Karpas-422 (cell line): ENCODE measurements around the gene FHL2. TPM values are rescaled to one million over a fixed set of nuclear protein-coding genes. Genes with fewer than 3 reads are reported as not detected.
A peak's percentile ranks its signal among the peaks of the same experiment; 100 is the strongest.

ENCODE experiments used
- DNase-seq: peaks from one replicate; pipeline ENCODE4 v3.0.0-alpha.2; 2015
- H2AFZ ChIP-seq: fragments of 200-600 bp; sonication (generic); 2 replicates; pipeline ENCODE4 v1.6.1; 2014; ENCODE audit warnings: antibody characterized with exemption, low read length, mixed read lengths
- H3K27ac ChIP-seq: fragments of 200-600 bp; sonication (generic); 2 replicates; pipeline ENCODE4 v1.5.1; 2014; ENCODE audit warnings: mild to moderate bottlenecking, low read length, moderate library complexity
- H3K27me3 ChIP-seq: fragments of 200-600 bp; sonication (generic); 2 replicates; pipeline ENCODE4 v1.6.1; 2014; ENCODE audit warnings: low read length, mixed read lengths
- H3K36me3 ChIP-seq: fragments of 200-600 bp; sonication (generic); 2 replicates; pipeline ENCODE4 v1.6.1; 2014; ENCODE audit warnings: low read length, mixed read lengths; ENCODE audit not compliant: insufficient read depth
- H3K4me1 ChIP-seq: fragments of 200-600 bp; sonication (generic); 2 replicates; pipeline ENCODE4 v1.6.1; 2014; ENCODE audit warnings: mild to moderate bottlenecking, low read length, mixed read lengths
- H3K4me2 ChIP-seq: fragments of 200-600 bp; sonication (generic); 2 replicates; pipeline ENCODE4 v1.6.1; 2014; ENCODE audit warnings: low read length, low read depth, mild to moderate bottlenecking; ENCODE audit not compliant: poor library complexity, severe bottlenecking
- H3K4me3 ChIP-seq: fragments of 200-600 bp; sonication (generic); 2 replicates; pipeline ENCODE4 v1.5.1; 2014; ENCODE audit warnings: mild to moderate bottlenecking, antibody characterized with exemption, low read length, mixed read lengths
- H3K79me2 ChIP-seq: fragments of 200-600 bp; sonication (generic); 2 replicates; pipeline ENCODE4 v1.6.1; 2014; ENCODE audit warnings: mild to moderate bottlenecking, low read length, mixed read lengths
- H3K9ac ChIP-seq: fragments of 200-600 bp; sonication (generic); 2 replicates; pipeline ENCODE4 v1.6.0; 2014; ENCODE audit warnings: low read length
- H3K9me2 ChIP-seq: fragments of 200-600 bp; sonication (generic), shearing (Covaris generic); replicated peaks from 2 replicates; pipeline ENCODE4 v1.6.0; 2014; ENCODE audit warnings: mild to moderate bottlenecking, low read length, moderate library complexity; ENCODE audit not compliant: insufficient read depth
- H3K9me3 ChIP-seq: fragments of 300-700, 200-600 bp; sonication (generic); 2 replicates; pipeline ENCODE4 v1.6.1; 2014; ENCODE audit warnings: low read length, mixed read lengths
- H4K20me1 ChIP-seq: fragments of 200-600 bp; sonication (generic); 2 replicates; pipeline ENCODE4 v1.6.1; 2014; ENCODE audit warnings: mild to moderate bottlenecking, antibody characterized with exemption, low read length, low read depth; ENCODE audit not compliant: insufficient read depth
- total RNA-seq: library from RNA; depleted of rRNA; stranded (reverse); fragments of >200 nt; shearing (Covaris generic); gene quantifications from 2 replicates; pipeline ENCODE4 v1.2.3, GENCODE V29; 2014; ENCODE audit warnings: low replicate concordance; rRNA removed

FHL2 gene, protein sequence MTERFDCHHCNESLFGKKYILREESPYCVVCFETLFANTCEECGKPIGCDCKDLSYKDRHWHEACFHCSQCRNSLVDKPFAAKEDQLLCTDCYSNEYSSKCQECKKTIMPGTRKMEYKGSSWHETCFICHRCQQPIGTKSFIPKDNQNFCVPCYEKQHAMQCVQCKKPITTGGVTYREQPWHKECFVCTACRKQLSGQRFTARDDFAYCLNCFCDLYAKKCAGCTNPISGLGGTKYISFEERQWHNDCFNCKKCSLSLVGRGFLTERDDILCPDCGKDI
- total RNA-seq, result 0.26 TPM in 1 of 2 replicates, not detected in the other

GRCh38 chr2:105398336-105399206 lies at the start of gene FHL2:
Gene FHL2 (minus strand): TSS chr2:105399051. CDS start chr2:105386516, 12,535 bp downstream.
- Histone ChIP-seq H3K79me2 (no peaks in the 10 kb centered on the region), H3K4me2 (no peak within 1 kb of the TSS), H3K36me3 (no peaks in the 10 kb centered on the region), H3K9me3 (no peaks in the 10 kb centered on the region), H4K20me1 (no peaks in the 10 kb centered on the region), H3K27me3 (no peaks in the 10 kb centered on the region), H3K9me2 (no peaks in the 10 kb centered on the region), H3K27ac (no peak within 1 kb of the TSS), H3K9ac (no peak within 1 kb of the TSS), H3K4me1 (no peaks in the 10 kb centered on the region), H3K4me3 (no peak within 1 kb of the TSS), H2AFZ (no peak within 1 kb of the TSS)
- peak; percentile 48 for DNase-seq

DNA sequence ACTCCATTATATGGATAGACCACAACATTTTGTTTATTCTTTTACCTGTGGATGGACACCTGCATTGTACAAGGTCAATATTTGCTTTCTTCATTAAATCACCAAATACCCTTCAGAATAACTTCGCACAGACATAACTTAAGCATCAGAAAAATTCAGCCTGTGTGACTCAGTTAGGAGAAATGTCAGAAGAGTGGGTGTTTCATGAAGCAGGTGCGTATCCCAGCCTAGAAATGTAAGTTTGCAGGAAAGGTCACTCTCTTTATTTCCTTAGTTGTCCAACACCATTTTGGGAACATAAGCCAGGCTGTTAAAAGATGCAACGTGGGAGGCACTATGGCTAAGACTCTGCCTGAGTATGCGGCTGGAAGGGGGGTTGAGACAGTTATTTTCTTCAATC lies 48.6 kb upstream of the FHL2 start:
- H3K79me2 ChIP-seq, result no peaks in the 10 kb centered on the region

GRCh38 chr2:105446501-105446900 lies 47.6 kb upstream of the FHL2 start:
- Histone ChIP-seq H3K27me3 (no peaks in the 10 kb centered on the region), H3K79me2 (no peaks in the 10 kb centered on the region), H3K27ac (no peak overlapping the region), H3K9me3 (no peaks in the 10 kb centered on the region), H3K4me1 (no peaks in the 10 kb centered on the region), H3K4me3 (no peak overlapping the region), H3K9me2 (no peaks in the 10 kb centered on the region), H4K20me1 (no peaks in the 10 kb centered on the region), H2AFZ (no peak overlapping the region), H3K9ac (no peak overlapping the region), H3K4me2 (no peak overlapping the region), H3K36me3 (no peaks in the 10 kb centered on the region)
- no peak for DNase-seq

More for the DNA sequence above, 48.6 kb upstream of the FHL2 start:
- no peak overlapping the region for H3K9ac ChIP-seq
- H3K27ac ChIP-seq, result no peak overlapping the region
- H3K27me3 ChIP-seq, result no peaks in the 10 kb centered on the region
- H3K4me1 ChIP-seq, result no peaks in the 10 kb centered on the region
- no peaks in the 10 kb centered on the region for H4K20me1 ChIP-seq
- H3K9me3 ChIP-seq, result no peaks in the 10 kb centered on the region
- H3K36me3 ChIP-seq, result no peaks in the 10 kb centered on the region
- no peak for DNase-seq
- no peaks in the 10 kb centered on the region for H3K9me2 ChIP-seq
- H3K4me3 ChIP-seq, result no peak overlapping the region
- no peak overlapping the region for H3K4me2 ChIP-seq
- no peak overlapping the region for H2AFZ ChIP-seq

- Histone ChIP-seq H3K36me3 (no peaks in the 10 kb centered on the region), H3K4me1 (no peaks in the 10 kb centered on the region), H2AFZ (no peak overlapping the region), H3K27ac (no peak overlapping the region), H3K4me3 (no peak overlapping the region), H3K27me3 (no peaks in the 10 kb centered on the region), H3K79me2 (no peaks in the 10 kb centered on the region), H3K9ac (no peak overlapping the region), H3K9me2 (no peaks in the 10 kb centered on the region), H3K9me3 (no peaks in the 10 kb centered on the region), H4K20me1 (no peaks in the 10 kb centered on the region), H3K4me2 (no peak overlapping the region)
- no peak for DNase-seq
Measured at GRCh38 chr2:105445976-105446375, 47.1 kb upstream of the FHL2 start.

DNA sequence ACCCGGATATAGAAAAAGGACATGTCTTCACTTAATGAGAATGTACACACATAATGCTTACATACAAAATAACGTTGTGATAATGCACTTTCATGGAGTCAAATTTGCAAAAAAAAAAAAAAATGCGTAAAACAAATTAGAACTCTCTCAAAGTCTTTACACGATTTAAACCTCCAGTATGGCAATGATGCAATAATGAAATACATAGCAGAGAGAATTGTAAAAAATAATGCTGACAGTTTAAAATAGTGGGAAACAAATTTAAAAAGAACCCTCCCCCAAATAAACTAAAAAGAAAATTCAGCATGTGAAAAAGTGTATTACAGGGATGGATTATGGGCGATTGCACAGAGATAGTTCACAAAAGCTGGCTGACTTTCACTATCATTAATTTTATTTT lies 46.6 kb upstream of the FHL2 start:
- H3K9ac ChIP-seq, result no peak overlapping the region
- H2AFZ ChIP-seq, result no peak overlapping the region
- H3K9me2 ChIP-seq, result no peaks in the 10 kb centered on the region
- no peak for DNase-seq
- H3K4me3 ChIP-seq, result no peak overlapping the region
- H3K4me2 ChIP-seq, result no peak overlapping the region
- no peaks in the 10 kb centered on the region for H3K79me2 ChIP-seq
- no peak overlapping the region for H3K27ac ChIP-seq
- H3K4me1 ChIP-seq, result no peaks in the 10 kb centered on the region
- H3K36me3 ChIP-seq, result no peaks in the 10 kb centered on the region
- no peaks in the 10 kb centered on the region for H3K27me3 ChIP-seq
- H4K20me1 ChIP-seq, result no peaks in the 10 kb centered on the region
- no peaks in the 10 kb centered on the region for H3K9me3 ChIP-seq

GRCh38 chr2:105443617-105444598 lies 45.1 kb upstream of the FHL2 start:
- Histone ChIP-seq H3K9ac (no peak overlapping the region), H3K79me2 (no peaks in the 10 kb centered on the region), H3K27me3 (no peaks in the 10 kb centered on the region), H3K9me2 (no peaks in the 10 kb centered on the region), H3K9me3 (no peaks in the 10 kb centered on the region), H3K27ac (no peak overlapping the region), H3K4me2 (no peak overlapping the region), H2AFZ (no peak overlapping the region), H3K36me3 (no peaks in the 10 kb centered on the region), H3K4me3 (no peak overlapping the region), H3K4me1 (no peaks in the 10 kb centered on the region), H4K20me1 (no peaks in the 10 kb centered on the region)
- DNase-seq, result no peak

DNA sequence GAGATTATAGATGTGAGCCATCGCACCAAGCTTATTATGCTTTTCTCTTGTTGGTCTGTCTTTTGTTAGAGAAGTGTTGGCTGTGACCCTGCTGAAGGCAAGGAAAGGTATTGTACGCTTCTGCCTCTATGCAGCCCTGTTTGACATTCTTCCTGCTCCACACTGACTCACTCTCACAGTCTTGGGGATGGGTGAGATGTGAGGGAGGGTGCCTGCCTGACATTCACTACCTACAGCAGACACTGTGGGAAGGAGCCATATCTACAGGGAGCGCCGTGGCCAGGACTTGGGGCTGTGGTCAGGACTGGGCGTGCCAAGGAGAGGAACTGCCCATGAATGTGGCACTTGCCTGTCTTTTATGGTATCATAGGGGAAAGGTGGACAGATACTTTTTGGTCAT lies 43.9 kb upstream of the FHL2 start:
- Histone ChIP-seq H3K4me3 (no peak overlapping the region), H2AFZ (no peak overlapping the region), H3K4me2 (no peak overlapping the region), H3K4me1 (no peaks in the 10 kb centered on the region), H3K36me3 (no peaks in the 10 kb centered on the region), H3K9ac (no peak overlapping the region), H3K27me3 (no peaks in the 10 kb centered on the region), H3K9me3 (no peaks in the 10 kb centered on the region), H3K27ac (no peak overlapping the region), H3K79me2 (no peaks in the 10 kb centered on the region), H3K9me2 (no peaks in the 10 kb centered on the region), H4K20me1 (no peaks in the 10 kb centered on the region)
- no peak for DNase-seq
